ENCODE data around the gene NUCKS1. TPM values are rescaled to one million over a fixed set of nuclear protein-coding genes. Genes with fewer than 3 reads are reported as not detected.

The NUCKS1 gene
- total and polyA plus RNA-seq, 10 of the 15 experiments (the other 5 are each of a cell fraction or from before 2014, with no cell fraction given): 40.5 to 135 (median 55.5) TPM

GRCh38 chr1:205693421-205693991 lies 56.5 kb downstream of the NUCKS1 start:
- CTCF ChIA-PET: interaction anchor here (0.9 to 2.7 kb wide), 5 partner anchors 10 to 35 kb away, joined by 3 to 14 read pairs (median 5); no protein-coding TSS in a partner anchor
- RAD21 ChIA-PET (ENCODE audit: unreplicated experiment): interaction anchor here (0.7 kb wide), 1 partner anchor 17 kb away, joined by 3 read pairs; no protein-coding TSS in a partner anchor
- ATAC-seq (peak; percentile 59; the same call in 2 of the 3 replicates), DNase-seq (ENCODE audit: low read depth, low spot score) (no peak), FAIRE-seq (no peak)
- no peaks in the 10 kb centered on the region for H3K27me3 ChIP-seq (replicated peaks in 1 of 2; ENCODE audit: control insufficient read depth in 2 of 2, insufficient read depth in 2 of 2, low read length in 1 of 2)
- 47% methylated on average over 12 of the region's 12 CpGs for whole genome bisulfite sequencing (ENCODE audit: insufficient coverage, insufficient replicate concordance, low lambda C conversion rate, missing lambda C conversion rate)
- POLR2A ChIA-PET: interaction anchor here (1.5 kb wide), 1 partner anchor 10 kb away, joined by 4 read pairs; no protein-coding TSS in a partner anchor
- in situ Hi-C loops (cut with MboI) (no loop called here), intact Hi-C loops (cut with micrococcal nuclease; ENCODE audit: unreplicated experiment) (no loop called here)
- H3K4me2 ChIP-seq (ENCODE audit: control insufficient read depth, insufficient read depth): no peak overlapping the region
- 0 out of 2 replicates have a peak, but pooled peaks cover 3% of the 10 kb centered on the region for H3K4me1 ChIP-seq (ENCODE audit: control insufficient read depth, insufficient read depth, low read length)
- no peak overlapping the region for H2AFZ ChIP-seq (ENCODE audit: control insufficient read depth, low read depth, low read length)
- no peak overlapping the region for H3K4me3 ChIP-seq
- no peak overlapping the region for H3K9ac ChIP-seq (ENCODE audit: control insufficient read depth, insufficient read depth, low read length)
- H3K36me3 ChIP-seq (ENCODE audit: control insufficient read depth in 2 of 2, insufficient read depth in 2 of 2, low read length in 1 of 2): no peaks in the 10 kb centered on the region
- H3K9me3 ChIP-seq (replicated peaks; ENCODE audit: control insufficient read depth, insufficient read depth, low read length): no peaks in the 10 kb centered on the region
- BruUV-seq (replicated peaks): no TSS peak
- no peak for TF ChIP-seq CHD1 (IDR thresholded peaks at IDR 0.05; ENCODE audit: low read depth, low read length)
- no peak for TF ChIP-seq ATF3 (IDR thresholded peaks at IDR 0.05; ENCODE audit: borderline replicate concordance, extremely low read depth, low read depth, low read length)
- no peak for TF ChIP-seq CBX5 (IDR thresholded peaks at IDR 0.05; ENCODE audit: low read depth)
- SMC1A ChIA-PET (ENCODE audit: uncharacterized antibody, unreplicated experiment): interaction anchor here (0.7 to 1.7 kb wide), 3 partner anchors 10 to 18 kb away, joined by 3 to 6 read pairs (median 4); no protein-coding TSS in a partner anchor
- H4K20me1 ChIP-seq (ENCODE audit: control insufficient read depth, insufficient read depth): no peaks in the 10 kb centered on the region
- H3K79me2 ChIP-seq (ENCODE audit: control insufficient read depth, insufficient read depth, low read length): no peaks in the 10 kb centered on the region
- no peak overlapping the region for H3K27ac ChIP-seq (ENCODE audit: control insufficient read depth, insufficient read depth)

- ChIA-PET SMC1A (ENCODE audit: uncharacterized antibody, unreplicated experiment) (interaction anchor here (0.8 to 1.5 kb wide), 4 partner anchors 15 to 40 kb away, joined by 3 to 6 read pairs (median 4); no protein-coding TSS in a partner anchor), POLR2A (interaction anchor here (0.5 kb wide), 1 partner anchor 20 kb away, joined by 6 read pairs; no protein-coding TSS in a partner anchor), RAD21 (ENCODE audit: unreplicated experiment) (no interaction called here), CTCF (interaction anchor here (0.7 to 1.4 kb wide), 2 partner anchors 19 to 438 kb away, joined by 3 to 7 read pairs; no protein-coding TSS in a partner anchor)
- no peak for FAIRE-seq
- Histone ChIP-seq H3K27ac (ENCODE audit: control insufficient read depth, insufficient read depth) (no peak overlapping the region), H3K9ac (ENCODE audit: control insufficient read depth, insufficient read depth, low read length) (no peak overlapping the region), H4K20me1 (ENCODE audit: control insufficient read depth, insufficient read depth) (no peaks in the 10 kb centered on the region), H3K36me3 (ENCODE audit: control insufficient read depth in 2 of 2, insufficient read depth in 2 of 2, low read length in 1 of 2) (no peaks in the 10 kb centered on the region), H3K9me3 (replicated peaks; ENCODE audit: control insufficient read depth, insufficient read depth, low read length) (no peaks in the 10 kb centered on the region), H3K4me2 (ENCODE audit: control insufficient read depth, insufficient read depth) (no peak overlapping the region), H3K4me3 (no peak overlapping the region), H3K27me3 (replicated peaks in 1 of 2; ENCODE audit: control insufficient read depth in 2 of 2, insufficient read depth in 2 of 2, low read length in 1 of 2) (no peaks in the 10 kb centered on the region), H2AFZ (ENCODE audit: control insufficient read depth, low read depth, low read length) (no peak overlapping the region), H3K4me1 (ENCODE audit: control insufficient read depth, insufficient read depth, low read length) (peaks cover 6% of the 10 kb centered on the region; the same call in 1 of the 2 replicates), H3K79me2 (ENCODE audit: control insufficient read depth, insufficient read depth, low read length) (no peaks in the 10 kb centered on the region)
- intact Hi-C loops (cut with micrococcal nuclease; ENCODE audit: unreplicated experiment) (no loop called here), in situ Hi-C loops (cut with MboI) (no loop called here)
- no peak for ATAC-seq
- 63% methylated on average over 6 of the region's 6 CpGs for WGBS (ENCODE audit: insufficient coverage, insufficient replicate concordance, low lambda C conversion rate, missing lambda C conversion rate)
- BruUV-seq (replicated peaks): no TSS peak
- DNase-seq (ENCODE audit: low read depth, low spot score): no peak
- no peak for TF ChIP-seq MXI1 (IDR thresholded peaks at IDR 0.05; ENCODE audit: low read depth, low read length)
- no peak for TF ChIP-seq FOXK2 (IDR thresholded peaks at IDR 0.05)
- TF ChIP-seq CEBPB (IDR thresholded peaks at IDR 0.05; ENCODE audit: borderline replicate concordance in 1 of 2, low read depth in 2 of 2, low read length in 2 of 2): no peak
- no peak for TF ChIP-seq CREB1 (IDR thresholded peaks at IDR 0.05; ENCODE audit: low read depth)
- TF ChIP-seq SPI1 (IDR thresholded peaks at IDR 0.05; ENCODE audit: borderline replicate concordance, insufficient read depth, low read depth, low read length): no peak
- no peak for TF ChIP-seq KLF5 (IDR thresholded peaks at IDR 0.05; ENCODE audit: partially characterized antibody)
Observed at GRCh38 chr1:205692423-205692822, 57.6 kb downstream of the NUCKS1 start.

All from GM12878 (cell line).